Skeletal muscle tissue (tissue), 4 donors: ENCODE results near the gene FSIP1. TPM values are rescaled to one million over a fixed set of nuclear protein-coding genes. Genes with fewer than 3 reads are reported as not detected.
A peak's percentile ranks its signal among the peaks of the same experiment; 100 is the strongest.

ENCODE experiments used
- H3K27ac ChIP-seq: one replicate; pipeline ENCODE4 v1.7.0; 2013; ENCODE audit warnings: mild to moderate bottlenecking, low read depth, low read length, inconsistent platforms
- H3K27me3 ChIP-seq, 3 donors: one replicate each; pipeline ENCODE4 v1.7.0; 2013; ENCODE audit warnings: low read length in 3 of 3; ENCODE audit not compliant: control insufficient read depth in 3 of 3, insufficient read depth in 3 of 3
- H3K36me3 ChIP-seq, 3 donors: one replicate each; pipeline ENCODE4 v1.7.0; 2013; ENCODE audit warnings: low read length in 3 of 3; ENCODE audit not compliant: control insufficient read depth in 3 of 3, insufficient read depth in 3 of 3
- H3K4me1 ChIP-seq, 3 donors: one replicate each; pipeline ENCODE4 v1.7.0; 2013; ENCODE audit warnings: low read length in 3 of 3, mild to moderate bottlenecking in 3 of 3; ENCODE audit not compliant: control insufficient read depth in 3 of 3, insufficient read depth in 3 of 3
- H3K4me3 ChIP-seq, 3 donors: one replicate each; pipeline ENCODE4 v1.7.0; 2013; ENCODE audit warnings: low read length in 3 of 3
- H3K9ac ChIP-seq, 3 donors: one replicate each; pipeline ENCODE4 v1.7.0; 2013; ENCODE audit warnings: low read length in 3 of 3, mild to moderate bottlenecking in 3 of 3, moderate library complexity in 2 of 3, low read depth in 1 of 3
- H3K9me3 ChIP-seq, 3 donors: one replicate each; pipeline ENCODE4 v1.7.0; 2013; ENCODE audit warnings: low read length in 3 of 3; ENCODE audit not compliant: control insufficient read depth in 3 of 3
- total RNA-seq: library from RNA; depleted of rRNA; stranded (reverse); fragments of >200 nt; gene quantifications from one replicate; pipeline ENCODE4 v1.2.3, GENCODE V29; 2014
- donor health status: Osteomylitis.

The FSIP1 gene
- total RNA-seq, 1 donor from 2014 or later = 3.7 TPM

GRCh38 chr15:39785841-39786240, 3.2 kb upstream of the FSIP1 start:
- Histone ChIP-seq H3K9me3 (no peaks in the 10 kb centered on the region), H3K4me3 (no peak overlapping the region), H3K9ac (no peak overlapping the region), H3K4me1 (peaks cover 4 to 12% (median 10%) of the 10 kb centered on the region in 3 donors), H3K36me3 (no peaks in the 10 kb centered on the region), H3K27ac (no peak overlapping the region), H3K27me3 (no peaks in the 10 kb centered on the region)

GRCh38 chr15:39785139-39785538, 2.5 kb upstream of the FSIP1 start:
- Histone ChIP-seq H3K36me3 (no peaks in the 10 kb centered on the region), H3K4me1 (peaks cover 4 to 12% (median 10%) of the 10 kb centered on the region in 3 donors), H3K4me3 (no peak overlapping the region), H3K27me3 (no peaks in the 10 kb centered on the region), H3K9me3 (no peaks in the 10 kb centered on the region), H3K27ac (no peak overlapping the region), H3K9ac (no peak overlapping the region)

- Histone ChIP-seq H3K27me3 (no peaks in the 10 kb centered on the region), H3K4me1 (peaks cover 4 to 12% (median 10%) of the 10 kb centered on the region in 3 donors), H3K9me3 (no peaks in the 10 kb centered on the region), H3K4me3 (no peak overlapping the region), H3K27ac (no peak overlapping the region), H3K36me3 (no peaks in the 10 kb centered on the region), H3K9ac (no peak overlapping the region)
Measured at GRCh38 chr15:39784638-39785037, 2.0 kb upstream of the FSIP1 start.

GRCh38 chr15:39784125-39784524, 1.5 kb upstream of the FSIP1 start:
- Histone ChIP-seq H3K9me3 (no peaks in the 10 kb centered on the region), H3K27me3 (no peaks in the 10 kb centered on the region), H3K36me3 (no peaks in the 10 kb centered on the region), H3K4me1 (peaks cover 4 to 12% (median 10%) of the 10 kb centered on the region in 3 donors), H3K4me3 (no peak overlapping the region), H3K27ac (no peak overlapping the region), H3K9ac (no peak overlapping the region)

- Histone ChIP-seq H3K9me3 (no peaks in the 10 kb centered on the region), H3K4me1 (peaks cover 4 to 12% (median 10%) of the 10 kb centered on the region in 3 donors), H3K27ac (no peak overlapping the region), H3K4me3 (peak overlapping the region; percentile 85 to 89 (median 86)), H3K9ac (peak overlapping the region; percentile 66 to 73 (median 72)), H3K36me3 (no peaks in the 10 kb centered on the region), H3K27me3 (no peaks in the 10 kb centered on the region)
Measured at GRCh38 chr15:39783244-39783820, 691 bp upstream of the FSIP1 start.

GRCh38 chr15:39781967-39782302, 706 bp downstream of the FSIP1 start:
- no peaks in the 10 kb centered on the region for H3K9me3 ChIP-seq
- H3K27me3 ChIP-seq = no peaks in the 10 kb centered on the region

GRCh38 chr15:39781147-39781966, 1.3 kb downstream of the FSIP1 start:
- Histone ChIP-seq H3K9me3 (no peaks in the 10 kb centered on the region), H3K36me3 (no peaks in the 10 kb centered on the region), H3K27ac (no peak overlapping the region), H3K9ac (no peak overlapping the region), H3K4me3 (no peak overlapping the region), H3K4me1 (peaks cover 1 to 12% (median 10%) of the 10 kb centered on the region in 3 donors), H3K27me3 (peaks cover 0 to 3% (median 0%) of the 10 kb centered on the region in 3 donors)

More at GRCh38 chr15:39781967-39782302, 706 bp downstream of the FSIP1 start:
- H3K9ac ChIP-seq = no peak overlapping the region
- H3K36me3 ChIP-seq = no peaks in the 10 kb centered on the region
- peaks cover 2 to 12% (median 10%) of the 10 kb centered on the region in 3 donors for H3K4me1 ChIP-seq
- no peak overlapping the region for H3K27ac ChIP-seq
- H3K4me3 ChIP-seq = peak overlapping the region in 2 of 3 donors; percentile 78 to 86

GRCh38 chr15:39778021-39778420, 4.6 kb downstream of the FSIP1 start:
- Histone ChIP-seq H3K36me3 (no peaks in the 10 kb centered on the region), H3K27me3 (peaks cover 0 to 3% (median 0%) of the 10 kb centered on the region in 3 donors), H3K9ac (no peak overlapping the region), H3K9me3 (no peaks in the 10 kb centered on the region), H3K4me3 (no peak overlapping the region), H3K4me1 (peaks cover 0 to 4% (median under 1%) of the 10 kb centered on the region in 3 donors), H3K27ac (no peak overlapping the region)

- Histone ChIP-seq H3K4me1 (peaks cover 0 to 3% (median 0%) of the 10 kb centered on the region in 3 donors), H3K4me3 (no peak overlapping the region), H3K9me3 (no peaks in the 10 kb centered on the region)
Measured at GRCh38 chr15:39777496-39777895, 5.1 kb downstream of the FSIP1 start.

GRCh38 chr15:39776068-39776467, 6.6 kb downstream of the FSIP1 start:
- Histone ChIP-seq H3K4me1 (peaks cover 0 to 5% (median 0%) of the 10 kb centered on the region in 3 donors), H3K9ac (no peak overlapping the region), H3K4me3 (no peak overlapping the region), H3K9me3 (no peaks in the 10 kb centered on the region), H3K27me3 (peaks cover 0 to 3% (median 0%) of the 10 kb centered on the region in 3 donors), H3K36me3 (no peaks in the 10 kb centered on the region), H3K27ac (no peak overlapping the region)

More at GRCh38 chr15:39777496-39777895, 5.1 kb downstream of the FSIP1 start:
- Histone ChIP-seq H3K36me3 (no peaks in the 10 kb centered on the region), H3K9ac (no peak overlapping the region), H3K27ac (no peak overlapping the region), H3K27me3 (peaks cover 0 to 3% (median 0%) of the 10 kb centered on the region in 3 donors)
